ENCODE results near the gene POLE4.

GRCh38 chr2:75007819-75008218, 49.4 kb downstream of the POLE4 start:
- TF ChIP-seq POLR2AphosphoS5 (IDR thresholded peaks at IDR 0.05; ENCODE audit: low read depth, low read length) = no peak
- no peak for TF ChIP-seq POLR2A (IDR thresholded peaks at IDR 0.05; ENCODE audit: low read depth, low read length)
- TF ChIP-seq TAF1 (IDR thresholded peaks at IDR 0.05; ENCODE audit: borderline replicate concordance, low read depth, low read length) = no peak
